Muscle layer of duodenum (tissue), 2 donors: ENCODE results near the gene PON3.
"Not testable (repeated sequence)": the region's sequence is repeated elsewhere in the genome, so short reads cannot be mapped to it uniquely, and the experiment has no call there.

Experiments
- H3K27ac ChIP-seq: one replicate; pipeline ENCODE4 v1.7.0; 2013; ENCODE audit warnings: mild to moderate bottlenecking, low read length
- H3K27me3 ChIP-seq: one replicate; pipeline ENCODE4 v1.7.0; 2013; ENCODE audit warnings: low read depth, mild to moderate bottlenecking, control low read depth, low read length
- H3K36me3 ChIP-seq, 2 donors: one replicate each; pipeline ENCODE4 v1.7.0; 2013; ENCODE audit warnings: low read length in 2 of 2, control low read depth in 1 of 2, mild to moderate bottlenecking in 1 of 2; ENCODE audit not compliant: insufficient read depth in 2 of 2, control insufficient read depth in 1 of 2
- H3K4me1 ChIP-seq, 2 donors: one replicate each; pipeline ENCODE4 v1.7.0; 2013; ENCODE audit warnings: low read length in 2 of 2, mild to moderate bottlenecking in 2 of 2, control low read depth in 1 of 2, moderate library complexity in 1 of 2; ENCODE audit not compliant: insufficient read depth in 2 of 2, control insufficient read depth in 1 of 2
- H3K4me3 ChIP-seq, 2 donors: one replicate each; pipeline ENCODE4 v1.7.0; 2013; ENCODE audit warnings: low read length in 2 of 2, low read depth in 1 of 2, mild to moderate bottlenecking in 1 of 2
- H3K9me3 ChIP-seq, 2 donors: one replicate each; pipeline ENCODE4 v1.7.0; 2013; ENCODE audit warnings: low read length in 2 of 2, control low read depth in 1 of 2, mild to moderate bottlenecking in 1 of 2; ENCODE audit not compliant: control insufficient read depth in 1 of 2
- donor health status: healthy.

PON3 gene

DNA sequence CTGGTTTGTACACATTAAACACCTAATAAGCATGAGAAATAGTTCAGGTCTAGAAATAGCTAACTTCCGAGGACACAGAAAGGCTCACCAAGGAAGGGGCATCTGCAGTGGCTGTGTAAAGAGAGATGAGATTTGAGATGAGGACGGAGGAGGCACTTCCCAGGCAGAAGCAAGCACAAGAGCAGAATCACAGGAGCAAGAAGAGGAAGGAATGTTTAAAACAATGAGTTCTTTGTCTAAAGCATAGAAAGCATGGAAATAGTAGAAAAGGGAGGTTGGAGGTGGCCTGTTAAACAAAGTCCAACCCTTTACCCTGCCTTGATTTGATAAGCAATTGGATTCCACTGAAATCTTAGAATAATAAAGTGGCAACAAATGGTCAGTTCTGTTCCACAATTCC lies 11.6 kb upstream of the PON3 start:
- Histone ChIP-seq H3K36me3 (peaks cover 24 to 29% of the 10 kb centered on the region in 2 donors), H3K4me1 (no peaks in the 10 kb centered on the region), H3K4me3 (no peak overlapping the region), H3K27me3 (no peaks in the 10 kb centered on the region), H3K9me3 (no peaks in the 10 kb centered on the region), H3K27ac (no peak overlapping the region)

DNA sequence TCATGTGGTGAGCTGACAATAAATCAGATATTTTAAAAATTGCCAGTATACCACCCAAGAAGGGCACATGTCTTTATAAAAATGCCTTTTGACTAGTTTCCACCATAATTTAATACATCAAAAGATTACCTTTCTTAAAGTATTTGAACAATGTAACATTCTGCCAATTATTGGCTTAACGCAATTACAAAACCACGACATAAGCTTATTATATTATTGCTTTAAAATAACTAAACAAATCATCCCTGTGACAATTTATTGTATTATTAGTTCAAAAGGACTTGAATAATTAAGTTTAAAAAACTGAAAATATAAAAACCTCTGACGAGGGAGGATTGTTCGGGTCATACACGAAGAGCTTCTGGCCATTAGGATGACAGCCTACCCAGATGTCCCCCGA lies 9.6 kb upstream of the PON3 start:
- H3K36me3 ChIP-seq = peaks cover 17 to 19% of the 10 kb centered on the region in 2 donors
- H3K27ac ChIP-seq = no peak overlapping the region
- no peaks in the 10 kb centered on the region for H3K27me3 ChIP-seq
- H3K4me3 ChIP-seq = no peak overlapping the region
- H3K4me1 ChIP-seq = no peaks in the 10 kb centered on the region
- no peaks in the 10 kb centered on the region for H3K9me3 ChIP-seq

- H3K27ac ChIP-seq = no peak overlapping the region
- H3K4me1 ChIP-seq = no peaks in the 10 kb centered on the region
- no peaks in the 10 kb centered on the region for H3K27me3 ChIP-seq
- H3K9me3 ChIP-seq = no peaks in the 10 kb centered on the region
- H3K4me3 ChIP-seq = no peak overlapping the region
- peaks cover 12 to 15% of the 10 kb centered on the region in 2 donors for H3K36me3 ChIP-seq
Measured at GRCh38 chr7:95405208-95405607, 9.0 kb upstream of the PON3 start.

DNA sequence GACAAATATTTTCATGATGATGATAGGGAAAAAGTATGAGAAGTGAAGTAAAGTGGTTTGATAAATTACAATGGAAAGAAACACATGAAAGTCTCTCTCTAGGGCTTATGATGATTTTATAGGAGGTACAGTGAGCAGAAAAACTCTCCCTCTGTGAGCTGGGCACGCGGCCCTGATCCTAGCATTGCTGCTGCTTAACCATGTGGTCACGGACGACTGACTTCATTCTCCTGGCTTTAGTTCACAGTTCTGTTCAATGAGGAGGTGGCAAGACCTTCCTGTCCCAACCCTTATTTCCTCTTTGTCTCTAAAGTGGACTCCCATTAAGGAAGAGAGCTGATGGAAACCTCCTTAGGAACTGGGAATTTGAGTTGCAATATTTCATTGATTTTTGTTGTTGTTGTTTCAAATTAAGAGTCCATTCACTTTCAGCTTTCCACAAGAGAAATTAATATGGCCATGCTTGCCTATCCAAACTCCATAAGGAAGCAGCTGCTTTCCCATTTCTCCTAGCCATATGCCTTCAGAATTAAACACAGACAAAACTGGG lies 8.2 kb upstream of the PON3 start:
- H3K27me3 ChIP-seq = no peaks in the 10 kb centered on the region
- H3K4me1 ChIP-seq = no peaks in the 10 kb centered on the region
- no peaks in the 10 kb centered on the region for H3K9me3 ChIP-seq
- H3K4me3 ChIP-seq = no peak overlapping the region
- no peak overlapping the region for H3K27ac ChIP-seq
- peaks cover 8 to 10% of the 10 kb centered on the region in 2 donors for H3K36me3 ChIP-seq

DNA sequence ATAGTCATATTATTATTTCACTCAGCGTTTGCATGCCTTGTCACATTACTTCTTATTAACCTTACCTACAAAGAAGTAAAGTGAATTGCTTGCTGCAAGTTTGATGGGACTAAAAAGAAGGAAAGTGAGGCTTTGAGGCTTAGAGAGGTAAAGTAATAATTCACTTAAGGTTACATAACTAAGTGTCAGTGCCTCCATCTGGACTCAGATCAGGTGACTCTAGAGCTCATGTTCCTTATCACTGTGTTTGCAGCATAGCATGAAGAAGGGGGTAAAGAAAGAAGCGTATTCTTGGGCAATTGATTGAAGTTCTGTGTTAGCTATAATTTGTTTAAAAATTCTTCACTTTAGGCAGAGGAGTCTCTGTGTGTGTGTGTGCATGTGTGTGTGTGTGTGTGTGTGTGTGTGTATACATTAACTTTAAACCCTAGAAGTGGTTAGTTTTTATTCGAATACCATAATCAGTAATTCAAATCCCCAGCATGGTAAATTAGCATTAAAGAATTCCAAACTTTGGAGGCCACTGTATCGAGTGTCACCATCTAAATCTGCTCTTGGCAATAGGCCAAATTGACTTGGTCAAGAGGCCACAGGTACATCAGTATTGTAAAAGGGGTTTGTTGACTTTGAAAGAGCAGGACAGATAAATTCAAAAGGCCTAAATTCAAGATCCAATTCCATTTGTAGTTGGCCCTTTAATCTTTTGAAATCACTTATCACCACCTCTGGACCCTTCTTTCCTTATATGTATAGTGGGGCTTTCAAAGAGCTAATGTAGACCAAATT lies 2.2 kb upstream of the PON3 start:
- no peak overlapping the region for H3K27ac ChIP-seq
- H3K27me3 ChIP-seq = no peaks in the 10 kb centered on the region
- H3K36me3 ChIP-seq = no peaks in the 10 kb centered on the region
- H3K9me3 ChIP-seq = no peaks in the 10 kb centered on the region
- H3K4me1 ChIP-seq = no peaks in the 10 kb centered on the region
- H3K4me3 ChIP-seq = no peak overlapping the region

DNA sequence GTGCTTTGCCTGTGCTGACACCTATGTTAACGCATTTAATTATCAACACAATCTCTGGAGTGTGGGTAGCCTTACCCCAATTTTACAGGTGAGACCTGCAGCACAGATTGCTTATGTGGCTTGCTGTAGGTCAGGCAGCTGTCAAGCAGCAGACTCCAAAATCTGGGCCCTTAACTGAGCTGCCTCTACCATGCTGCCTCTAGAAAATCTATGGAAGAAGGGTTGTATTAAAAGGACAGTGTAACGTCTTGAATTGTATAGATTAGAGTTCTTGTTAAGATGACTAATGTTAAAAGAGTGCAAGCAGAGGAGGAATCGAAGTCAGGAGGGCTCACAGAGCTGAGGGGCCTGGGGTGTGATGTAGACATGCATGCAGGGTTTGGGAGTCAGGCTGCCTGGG lies 1.2 kb upstream of the PON3 start:
- Histone ChIP-seq H3K9me3 (no peaks in the 10 kb centered on the region), H3K4me3 (peak overlapping the region; percentile 62 to 70)

GRCh38 chr7:95395755-95396135 lies 430 bp downstream of the PON3 start:
- Histone ChIP-seq H3K36me3 (no peaks in the 10 kb centered on the region), H3K9me3 (no peaks in the 10 kb centered on the region), H3K27ac (no peak overlapping the region), H3K4me3 (peak overlapping the region; percentile 62 to 70), H3K4me1 (no peaks in the 10 kb centered on the region), H3K27me3 (no peaks in the 10 kb centered on the region)

More for the DNA sequence above, 1.2 kb upstream of the PON3 start:
- no peaks in the 10 kb centered on the region for H3K4me1 ChIP-seq
- H3K27me3 ChIP-seq = no peaks in the 10 kb centered on the region
- no peak overlapping the region for H3K27ac ChIP-seq
- H3K36me3 ChIP-seq = no peaks in the 10 kb centered on the region

GRCh38 chr7:95394370-95394769 lies 1.8 kb downstream of the PON3 start:
- Histone ChIP-seq H3K27ac (no peak overlapping the region), H3K27me3 (no peaks in the 10 kb centered on the region), H3K9me3 (no peaks in the 10 kb centered on the region), H3K36me3 (no peaks in the 10 kb centered on the region), H3K4me3 (no peak overlapping the region), H3K4me1 (no peaks in the 10 kb centered on the region)

GRCh38 chr7:95391761-95392160 lies 4.4 kb downstream of the PON3 start:
- peaks cover 0 to 2% of the 10 kb centered on the region in 2 donors for H3K9me3 ChIP-seq
- no peak overlapping the region for H3K27ac ChIP-seq
- H3K36me3 ChIP-seq = no peaks in the 10 kb centered on the region
- H3K4me1 ChIP-seq = no peaks in the 10 kb centered on the region
- H3K4me3 ChIP-seq = no peak overlapping the region
- no peaks in the 10 kb centered on the region for H3K27me3 ChIP-seq

- no peak overlapping the region for H3K4me3 ChIP-seq
- H3K4me1 ChIP-seq = no peaks in the 10 kb centered on the region
- no peaks in the 10 kb centered on the region for H3K36me3 ChIP-seq
- H3K9me3 ChIP-seq = peaks cover 0 to 2% of the 10 kb centered on the region in 2 donors
- H3K27me3 ChIP-seq = no peaks in the 10 kb centered on the region
- no peak overlapping the region for H3K27ac ChIP-seq
Measured at GRCh38 chr7:95389516-95389915, 6.7 kb downstream of the PON3 start.

GRCh38 chr7:95379457-95379856 lies 16.7 kb downstream of the PON3 start:
- H3K27me3 ChIP-seq, H3K4me3 ChIP-seq, H3K9me3 ChIP-seq, H3K27ac ChIP-seq, H3K4me1 ChIP-seq, H3K36me3 ChIP-seq: not testable (repeated sequence)
